Thyroid gland (tissue), 4 donors: Measurements from ENCODE around the gene EXT2. TPM values are rescaled to one million over a fixed set of nuclear protein-coding genes. Genes with fewer than 3 reads are reported as not detected.

Experiments
- DNase-seq, 2 donors: peaks; one replicate each; pipeline ENCODE4 v3.0.0-alpha.2; 2019
- H3K27ac ChIP-seq, 3 donors: fragments of 200-600 bp; sonication (generic); 1 replicate in 2 of 3; 2 replicates in 1 of 3; pipeline ENCODE4 v1.5.1; 2016 to 2019; ENCODE audit warnings: mild to moderate bottlenecking in 1 of 3, moderate library complexity in 1 of 3
- H3K27me3 ChIP-seq: fragments of 200-600 bp; sonication (generic); one replicate; pipeline ENCODE4 v1.5.1; 2019
- H3K36me3 ChIP-seq, 2 donors: fragments of 200-600 bp; sonication (generic); one replicate each; pipeline ENCODE4 v1.5.1; 2016 to 2019
- H3K4me1 ChIP-seq, 2 donors: fragments of 200-600 bp; sonication (generic); one replicate each; pipeline ENCODE4 v1.5.1; 2017 to 2019
- H3K4me3 ChIP-seq, 3 donors: fragments of 200-600 bp; sonication (generic); replicated peaks in 1 of 3; 1 replicate in 2 of 3; 2 replicates in 1 of 3; pipeline ENCODE4 v1.5.1; 2016; ENCODE audit warnings: mild to moderate bottlenecking in 1 of 3
- H3K9me3 ChIP-seq: fragments of 200-600 bp; sonication (generic); one replicate; pipeline ENCODE4 v1.5.1; 2017
- POLR2A ChIP-seq, 2 donors: fragments of 450-650 bp; IDR thresholded peaks; one replicate each; pipeline ENCODE4 v1.6.1; 2017; ENCODE audit warnings: antibody characterized with exemption in 2 of 2, mild to moderate bottlenecking in 2 of 2, moderate library complexity in 1 of 2
- WGBS, 2 donors: methylation state at CpG; one replicate each; pipeline ENCODE4 v1.1.5; 2017; 5-methylcytosine and 5-hydroxymethylcytosine counted together
- intact Hi-C: fragments of 100-400 bp; cut with DNase I; formaldehyde crosslinking; loops from one replicate; pipeline ENCODE4 v1.15.1; 2023
- total RNA-seq, 4 donors: library from RNA; depleted of rRNA; stranded (reverse); fragments of >200 nt; gene quantifications; one replicate each; pipeline ENCODE4 v1.2.3, GENCODE V29; 2016
- TF ChIP-seq, protein P1 (sequence below), 6 experiments: fragments of 200-600 bp in 3 of 6; fragments of 450-650 bp in 3 of 6; sonication (generic) in 3 of 6; IDR thresholded peaks; one replicate each; pipeline ENCODE4 v1.5.1; 2016 to 2019; ENCODE audit warnings: antibody characterized with exemption in 6 of 6, mild to moderate bottlenecking in 2 of 6, inconsistent platforms in 1 of 6, moderate library complexity in 1 of 6

EXT2 gene
- total RNA-seq, 4 donors from 2014 or later = 53.2 to 95.8 (median 66.3) TPM

DNA sequence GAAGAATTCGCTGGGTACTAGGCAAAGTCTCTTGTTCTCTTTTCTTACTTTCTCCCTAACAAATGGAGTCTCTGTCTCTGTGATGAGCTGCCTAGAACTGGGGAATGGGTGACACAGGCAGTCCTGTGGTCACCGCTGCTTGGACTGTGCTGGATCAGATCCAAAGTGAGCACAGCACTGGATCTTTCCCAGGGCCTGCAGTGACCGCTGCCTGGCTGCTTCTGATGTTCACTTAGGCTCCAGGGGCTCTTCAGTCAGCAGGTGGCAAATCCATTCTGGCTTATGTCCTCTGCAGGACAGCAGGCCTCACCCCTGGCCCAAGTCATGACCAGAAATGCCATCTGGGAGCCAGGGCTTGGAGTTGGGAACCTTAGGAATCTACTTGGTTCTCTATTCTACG, 61.5 kb downstream of the EXT2 start:
- Histone ChIP-seq H3K27me3 (no peaks in the 10 kb centered on the region), H3K9me3 (no peaks in the 10 kb centered on the region), H3K36me3 (no peaks in the 10 kb centered on the region), H3K4me1 (no peaks in the 10 kb centered on the region), H3K27ac (no peak overlapping the region), H3K4me3 (no peak overlapping the region)
- 99 to 100% methylated on average over 4 of the region's 4 CpGs for WGBS, 2 donors
- TF ChIP-seq POLR2A (IDR thresholded peaks at IDR 0.05) = no peak
- TF ChIP-seq, protein P1, sequence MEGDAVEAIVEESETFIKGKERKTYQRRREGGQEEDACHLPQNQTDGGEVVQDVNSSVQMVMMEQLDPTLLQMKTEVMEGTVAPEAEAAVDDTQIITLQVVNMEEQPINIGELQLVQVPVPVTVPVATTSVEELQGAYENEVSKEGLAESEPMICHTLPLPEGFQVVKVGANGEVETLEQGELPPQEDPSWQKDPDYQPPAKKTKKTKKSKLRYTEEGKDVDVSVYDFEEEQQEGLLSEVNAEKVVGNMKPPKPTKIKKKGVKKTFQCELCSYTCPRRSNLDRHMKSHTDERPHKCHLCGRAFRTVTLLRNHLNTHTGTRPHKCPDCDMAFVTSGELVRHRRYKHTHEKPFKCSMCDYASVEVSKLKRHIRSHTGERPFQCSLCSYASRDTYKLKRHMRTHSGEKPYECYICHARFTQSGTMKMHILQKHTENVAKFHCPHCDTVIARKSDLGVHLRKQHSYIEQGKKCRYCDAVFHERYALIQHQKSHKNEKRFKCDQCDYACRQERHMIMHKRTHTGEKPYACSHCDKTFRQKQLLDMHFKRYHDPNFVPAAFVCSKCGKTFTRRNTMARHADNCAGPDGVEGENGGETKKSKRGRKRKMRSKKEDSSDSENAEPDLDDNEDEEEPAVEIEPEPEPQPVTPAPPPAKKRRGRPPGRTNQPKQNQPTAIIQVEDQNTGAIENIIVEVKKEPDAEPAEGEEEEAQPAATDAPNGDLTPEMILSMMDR (IDR thresholded peaks at IDR 0.05) = no peak
- DNase-seq = no peak
- intact Hi-C loops = no loop called here

DNA sequence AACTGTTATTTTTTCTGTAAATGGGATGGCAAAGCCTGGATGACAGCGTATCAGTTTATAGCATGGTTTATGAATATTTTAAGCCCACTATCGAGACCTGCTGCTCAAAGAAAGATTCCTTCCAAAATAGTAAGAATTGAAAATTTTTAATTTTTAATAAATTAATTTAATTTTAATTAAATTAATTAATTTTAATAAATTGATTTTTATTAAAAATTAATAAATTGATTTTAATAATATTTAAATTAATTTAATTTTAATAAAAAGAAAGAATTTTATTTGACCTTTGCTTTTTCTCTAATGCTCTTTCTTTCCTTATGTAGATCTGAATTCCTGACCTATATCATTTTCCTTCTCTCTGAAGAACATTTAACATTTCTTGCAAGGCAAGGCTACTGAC, 62.9 kb downstream of the EXT2 start:
- WGBS, 2 donors = 97 to 98% methylated on average over 2 of the region's 2 CpGs
- DNase-seq = no peak
- no peak for TF ChIP-seq POLR2A (IDR thresholded peaks at IDR 0.05)
- TF ChIP-seq, protein P1 (IDR thresholded peaks at IDR 0.05) = no peak
- Histone ChIP-seq H3K4me3 (no peak overlapping the region), H3K4me1 (no peaks in the 10 kb centered on the region), H3K36me3 (no peaks in the 10 kb centered on the region), H3K9me3 (no peaks in the 10 kb centered on the region), H3K27me3 (no peaks in the 10 kb centered on the region), H3K27ac (no peak overlapping the region)
- intact Hi-C loops = no loop called here

DNA sequence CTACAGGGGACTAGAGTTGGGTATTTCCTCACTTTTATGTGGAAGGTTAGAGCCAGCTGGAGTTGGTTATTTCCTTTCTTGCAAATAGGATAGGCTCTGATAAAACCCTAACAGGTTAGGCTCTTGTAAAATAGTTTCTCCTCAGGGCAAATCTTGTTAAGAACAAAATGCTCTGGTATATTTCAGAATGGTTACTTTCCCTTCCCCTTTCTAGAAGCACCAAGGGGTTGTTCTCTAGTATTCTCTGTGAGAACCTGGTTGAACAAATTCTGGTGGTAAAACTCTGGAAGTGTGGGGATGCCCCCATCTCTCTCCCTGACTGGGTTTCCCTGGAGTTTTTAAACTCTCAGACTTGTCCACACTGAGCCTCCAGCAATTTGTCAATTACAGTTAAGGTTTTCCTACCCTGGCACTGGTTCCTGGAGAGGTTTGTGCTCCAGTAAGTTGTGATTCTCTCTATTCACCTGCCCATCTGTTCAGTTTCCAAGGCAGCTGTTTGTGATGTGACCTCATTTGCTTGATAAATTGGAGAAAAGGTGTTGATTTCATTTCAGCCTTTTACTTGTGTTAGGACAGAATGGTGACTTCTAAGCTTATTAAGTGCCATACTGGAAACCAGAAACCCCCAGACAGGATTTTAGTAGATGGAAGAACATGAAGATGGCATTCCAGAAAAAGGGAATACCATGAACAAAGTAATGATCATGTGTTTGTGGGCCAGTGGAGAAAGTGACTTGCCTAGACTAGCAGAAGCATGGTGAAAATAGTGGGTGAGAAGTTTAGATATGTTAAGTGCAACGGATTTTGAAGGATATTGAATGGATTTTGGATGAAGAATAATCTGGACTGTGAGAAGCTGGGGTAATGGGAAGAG, 64.6 kb downstream of the EXT2 start:
- intact Hi-C loops = no loop called here

DNA sequence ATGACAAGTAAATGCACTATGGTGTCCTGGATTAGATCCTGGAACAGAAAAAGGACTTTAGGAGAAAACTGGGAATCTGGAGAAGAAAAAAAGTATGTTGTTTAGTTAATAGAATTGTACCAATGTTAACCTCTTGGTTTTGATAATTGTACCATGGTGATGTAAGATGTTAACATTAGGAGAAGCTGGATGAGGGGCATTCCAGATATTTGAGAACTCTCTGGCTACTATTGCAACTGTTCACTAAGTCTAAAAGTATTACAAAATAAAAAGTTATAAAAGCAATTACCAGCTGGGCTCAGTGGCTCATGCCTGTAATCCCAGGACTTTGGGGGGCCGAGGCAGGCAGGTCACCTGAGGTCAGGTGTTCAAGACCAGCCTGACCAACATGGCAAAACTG, 66.5 kb downstream of the EXT2 start:
- TF ChIP-seq, protein P1 (IDR thresholded peaks at IDR 0.05) = no peak
- no peak for TF ChIP-seq POLR2A (IDR thresholded peaks at IDR 0.05)
- no peaks in the 10 kb centered on the region for H3K4me1 ChIP-seq
- H3K27me3 ChIP-seq = no peaks in the 10 kb centered on the region
- no peak overlapping the region for H3K4me3 ChIP-seq
- H3K36me3 ChIP-seq = no peaks in the 10 kb centered on the region
- intact Hi-C loops = no loop called here
- H3K9me3 ChIP-seq = no peaks in the 10 kb centered on the region
- DNase-seq = no peak
- WGBS, 2 donors = 89 to 95% methylated on average over 1 of the region's 1 CpG
- H3K27ac ChIP-seq = no peak overlapping the region

More for the DNA sequence above, 64.6 kb downstream of the EXT2 start:
- no peak for DNase-seq
- Histone ChIP-seq H3K9me3 (no peaks in the 10 kb centered on the region), H3K4me3 (no peak overlapping the region), H3K36me3 (no peaks in the 10 kb centered on the region), H3K27ac (no peak overlapping the region), H3K4me1 (no peaks in the 10 kb centered on the region), H3K27me3 (no peaks in the 10 kb centered on the region)
- 91 to 98% methylated on average over 1 of the region's 1 CpG for WGBS, 2 donors
- TF ChIP-seq, protein P1 (IDR thresholded peaks at IDR 0.05) = no peak
- no peak for TF ChIP-seq POLR2A (IDR thresholded peaks at IDR 0.05)

GRCh38 chr11:44162662-44163061, 67.2 kb downstream of the EXT2 start:
- Histone ChIP-seq H3K9me3 (no peaks in the 10 kb centered on the region), H3K27me3 (no peaks in the 10 kb centered on the region), H3K4me1 (no peaks in the 10 kb centered on the region), H3K36me3 (no peaks in the 10 kb centered on the region), H3K4me3 (no peak overlapping the region), H3K27ac (no peak overlapping the region)
- no peak for DNase-seq
- intact Hi-C loops = no loop called here
- TF ChIP-seq POLR2A (IDR thresholded peaks at IDR 0.05) = no peak
- TF ChIP-seq, protein P1 (IDR thresholded peaks at IDR 0.05) = no peak
- WGBS, 2 donors = 95 to 98% methylated on average over 2 of the region's 2 CpGs
